Activated CD8-positive, alpha-beta memory T cell treated with anti-CD3 and anti-CD28 coated beads, Interleukin-2, amount 50 U/mL, for 4 hours (primary cell): ENCODE results near the gene TBC1D2B.

Experiments used
- DNase-seq: peaks from one replicate; pipeline ENCODE4 v3.0.0-alpha.2; 2020

TBC1D2B gene

GRCh38 chr15:78093242-78094020 lies 15.9 kb upstream of the TBC1D2B start:
- peak; percentile 5 for DNase-seq

- DNase-seq: peak; percentile 8
Observed at GRCh38 chr15:78092261-78093041, 14.9 kb upstream of the TBC1D2B start, which contains the start of gene SH2D7. Gene SH2D7 (plus strand): TSS chr15:78092561. CDS start chr15:78092585, 24 bp downstream.

DNA sequence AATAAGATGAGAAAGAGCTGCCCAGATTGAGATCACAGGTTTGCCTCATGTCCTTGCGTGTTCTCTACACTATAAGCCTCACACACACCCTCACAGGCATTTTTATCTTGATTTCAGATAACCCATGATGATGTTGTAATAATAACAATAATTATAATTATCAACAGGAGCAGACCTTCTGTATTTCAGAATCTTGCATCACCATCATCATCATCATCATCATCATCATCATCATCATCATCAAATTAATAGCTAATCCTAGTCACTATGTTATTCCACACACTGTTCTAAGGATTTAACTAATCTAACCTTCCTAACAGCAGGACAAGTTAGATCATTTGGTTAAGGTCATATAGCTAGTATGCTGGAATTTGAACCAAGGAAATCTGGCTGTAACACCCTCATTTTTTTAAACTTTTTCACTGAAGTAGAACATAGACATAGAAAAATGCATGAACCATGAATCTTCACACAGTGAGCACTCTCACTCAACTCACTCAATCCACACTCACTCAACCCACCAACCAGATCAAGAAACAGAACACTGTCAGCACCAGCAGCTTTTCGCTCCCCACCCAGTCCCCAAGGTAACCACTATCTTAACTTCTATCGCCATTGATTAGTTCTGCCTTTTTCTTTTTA lies 13.0 kb upstream of the TBC1D2B start:
- no peak for DNase-seq

DNA sequence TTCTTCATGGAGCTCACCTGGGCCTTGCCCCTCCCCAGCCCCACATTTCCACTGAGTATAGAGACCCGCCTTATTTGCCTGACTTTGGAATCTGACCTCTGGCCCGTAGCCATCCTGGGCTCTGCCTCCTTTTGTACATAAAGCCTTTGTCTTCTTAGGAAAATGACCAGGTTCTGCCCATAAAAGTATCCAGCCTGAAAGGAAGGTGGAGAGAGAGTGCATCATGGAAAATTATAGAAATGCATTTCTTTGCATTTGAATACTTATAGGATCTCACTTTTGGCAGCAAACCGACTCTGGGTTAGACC lies 11.2 kb upstream of the TBC1D2B start:
- DNase-seq: no peak

DNA sequence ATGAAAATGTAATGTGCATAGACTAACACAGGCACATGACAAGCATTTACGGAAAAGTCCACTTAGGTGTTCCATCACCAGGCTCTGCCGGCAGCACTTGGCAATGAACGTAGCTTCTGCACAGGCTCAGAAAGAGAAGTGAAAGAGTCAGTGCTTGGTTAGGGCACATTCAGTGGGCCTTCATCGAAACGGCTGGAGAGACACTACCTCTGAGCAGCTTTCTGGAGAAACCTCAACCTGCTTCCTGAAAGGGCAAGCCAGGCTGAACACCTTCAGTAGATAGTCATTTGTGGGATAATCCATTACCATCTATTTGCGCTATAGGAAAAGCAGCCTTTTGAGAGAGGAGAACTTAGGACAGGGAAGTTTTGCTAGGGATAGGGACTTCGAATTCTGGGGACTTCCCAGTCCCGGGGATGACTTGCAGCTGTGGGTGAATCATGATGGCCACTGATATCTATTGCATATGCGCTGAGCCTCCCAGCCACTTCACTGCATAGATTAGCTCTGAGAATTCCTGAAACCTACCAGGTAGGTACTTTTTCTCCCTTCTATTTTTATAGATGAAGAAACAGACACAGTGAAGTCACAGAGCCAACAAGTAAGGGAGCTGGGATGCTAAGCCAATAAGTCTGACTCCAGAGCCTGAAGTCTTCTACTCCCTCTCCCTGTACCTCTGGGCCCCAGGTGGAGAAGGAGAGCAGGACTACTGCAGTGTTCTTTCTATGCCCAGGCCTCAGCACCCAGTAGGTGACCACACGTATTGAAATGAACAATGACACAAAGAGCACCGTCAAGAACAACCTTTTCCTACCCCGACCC lies 10.7 kb upstream of the TBC1D2B start:
- no peak for DNase-seq

- no peak for DNase-seq
Observed at GRCh38 chr15:78085928-78086327, 8.4 kb upstream of the TBC1D2B start.

DNA sequence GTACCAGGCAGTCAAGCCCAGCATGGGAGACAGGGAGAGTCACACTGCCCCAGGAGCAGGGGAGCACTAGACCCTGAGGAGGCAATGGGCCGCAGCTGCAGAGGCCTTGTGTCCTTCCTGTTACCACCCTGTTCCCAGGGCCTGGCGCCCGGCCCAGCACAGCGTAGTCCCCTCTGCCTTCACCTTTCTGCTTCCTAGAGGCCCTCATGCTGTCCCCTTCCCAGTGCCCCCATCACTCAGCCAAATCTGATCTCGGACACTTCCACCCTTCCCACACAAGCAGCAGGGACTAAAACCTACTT lies 6.9 kb upstream of the TBC1D2B start:
- DNase-seq: no peak

- no peak for DNase-seq
Observed at GRCh38 chr15:78083687-78084448, 6.4 kb upstream of the TBC1D2B start.

DNA sequence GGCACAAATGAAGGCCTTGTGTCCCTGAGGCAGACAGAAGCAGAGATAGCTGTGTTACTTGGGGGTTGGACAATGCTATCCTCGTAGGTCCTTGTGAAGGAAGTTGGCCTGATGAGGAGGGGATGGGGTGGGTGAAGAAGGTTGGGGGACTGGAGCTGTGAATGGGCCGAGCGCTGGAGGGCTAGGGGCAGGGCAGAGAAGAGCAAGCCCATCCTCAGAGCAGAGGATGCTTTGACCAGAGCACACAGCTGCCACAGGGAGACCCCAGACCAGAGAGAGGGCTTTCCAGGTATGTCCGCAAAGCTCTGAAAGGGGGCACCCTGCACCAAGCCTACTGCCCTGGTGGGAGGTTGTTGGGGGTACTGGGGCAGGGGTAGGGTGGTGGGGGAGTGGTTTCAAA lies 5.7 kb upstream of the TBC1D2B start:
- no peak for DNase-seq

DNA sequence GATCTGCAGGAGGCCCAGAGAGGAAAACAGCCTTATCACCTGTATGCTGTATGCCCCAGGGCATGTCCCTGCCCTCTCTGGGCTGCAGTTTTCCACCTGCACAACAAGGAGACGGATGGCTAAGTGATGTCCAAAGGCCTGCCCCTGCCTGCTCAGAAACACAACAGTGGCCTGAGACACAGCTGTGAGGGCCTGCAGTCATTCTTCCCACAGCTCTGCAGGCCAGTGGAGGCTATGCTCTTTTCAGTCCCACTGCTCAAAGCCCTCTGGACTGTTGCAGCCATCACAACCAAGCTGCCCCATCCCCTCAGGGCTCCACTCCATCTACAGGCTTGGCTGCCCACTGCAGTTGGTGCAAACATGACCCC lies 5.2 kb upstream of the TBC1D2B start:
- DNase-seq: no peak

GRCh38 chr15:78082106-78082742 lies 4.7 kb upstream of the TBC1D2B start:
- no peak for DNase-seq

DNA sequence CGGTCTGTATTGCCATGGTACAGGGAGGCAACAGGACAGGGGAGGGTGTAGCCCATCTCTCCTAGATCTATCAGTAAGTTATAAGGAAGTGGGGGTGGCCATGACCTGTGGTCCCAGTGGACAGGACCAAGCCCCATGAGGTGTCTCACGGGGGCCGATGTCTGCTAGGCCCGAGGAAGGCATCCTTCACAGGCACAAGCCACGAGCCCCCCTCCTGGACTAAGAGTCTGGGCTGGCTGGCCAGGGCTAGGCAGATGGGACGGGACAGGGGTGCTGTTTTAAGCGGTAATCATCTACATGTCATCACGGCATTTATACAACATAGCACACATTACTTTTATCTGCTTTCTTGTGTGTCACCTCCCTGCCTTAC lies 2.6 kb upstream of the TBC1D2B start:
- no peak for DNase-seq

DNA sequence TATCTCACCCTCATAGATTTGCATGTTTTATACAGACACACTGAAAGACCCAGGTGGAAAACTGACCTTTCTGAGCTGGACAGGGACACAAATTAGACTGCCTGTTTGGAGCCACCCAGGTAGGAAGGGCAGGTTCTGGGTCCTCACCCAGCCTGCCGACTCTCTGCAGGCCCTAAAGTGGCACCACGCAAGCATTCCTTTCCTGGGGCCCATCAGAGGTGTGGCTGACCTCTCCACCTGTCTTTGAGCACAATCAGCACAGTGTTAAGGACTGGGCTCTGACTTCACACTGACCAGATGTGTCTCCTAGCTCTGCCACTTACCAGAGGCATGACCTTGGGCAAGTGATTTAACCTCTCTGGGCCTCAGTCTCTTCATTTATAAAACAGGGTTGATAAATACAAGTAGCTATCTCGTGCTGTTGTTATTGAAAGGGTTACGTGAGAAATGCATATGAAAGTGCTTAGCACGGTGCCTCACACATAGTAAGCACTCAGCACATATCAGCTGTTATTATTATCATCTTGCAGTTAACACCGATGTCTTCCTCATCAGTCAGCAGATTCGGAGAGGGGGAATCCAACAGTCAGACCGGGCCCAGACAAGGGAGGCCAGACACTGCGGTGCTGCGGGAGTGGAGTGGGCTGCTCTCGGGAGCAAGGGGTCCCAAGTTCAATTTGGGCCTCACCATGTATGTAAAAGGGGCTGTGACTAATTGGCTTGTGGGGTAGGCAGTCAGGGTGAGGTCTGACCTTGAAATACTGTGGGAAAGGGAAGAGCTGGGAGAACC lies 2.0 kb upstream of the TBC1D2B start:
- DNase-seq: no peak

DNA sequence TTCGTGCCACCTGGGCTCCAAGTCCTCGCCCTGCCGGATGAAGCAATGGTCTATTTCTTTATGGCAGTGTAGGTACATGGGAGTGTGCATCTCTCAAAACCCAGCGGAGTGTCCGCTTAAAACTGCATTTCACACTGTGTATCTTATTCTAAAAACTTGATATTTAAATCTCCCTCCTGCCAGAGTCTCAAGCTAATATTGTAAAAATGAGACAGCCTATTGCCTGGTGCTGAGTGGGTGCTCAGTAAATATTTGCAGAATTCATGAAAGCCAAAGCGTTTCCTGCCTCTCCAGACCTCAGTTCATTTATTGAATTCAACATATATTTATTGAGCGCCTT lies 330 bp upstream of the TBC1D2B start:
- DNase-seq: no peak

DNA sequence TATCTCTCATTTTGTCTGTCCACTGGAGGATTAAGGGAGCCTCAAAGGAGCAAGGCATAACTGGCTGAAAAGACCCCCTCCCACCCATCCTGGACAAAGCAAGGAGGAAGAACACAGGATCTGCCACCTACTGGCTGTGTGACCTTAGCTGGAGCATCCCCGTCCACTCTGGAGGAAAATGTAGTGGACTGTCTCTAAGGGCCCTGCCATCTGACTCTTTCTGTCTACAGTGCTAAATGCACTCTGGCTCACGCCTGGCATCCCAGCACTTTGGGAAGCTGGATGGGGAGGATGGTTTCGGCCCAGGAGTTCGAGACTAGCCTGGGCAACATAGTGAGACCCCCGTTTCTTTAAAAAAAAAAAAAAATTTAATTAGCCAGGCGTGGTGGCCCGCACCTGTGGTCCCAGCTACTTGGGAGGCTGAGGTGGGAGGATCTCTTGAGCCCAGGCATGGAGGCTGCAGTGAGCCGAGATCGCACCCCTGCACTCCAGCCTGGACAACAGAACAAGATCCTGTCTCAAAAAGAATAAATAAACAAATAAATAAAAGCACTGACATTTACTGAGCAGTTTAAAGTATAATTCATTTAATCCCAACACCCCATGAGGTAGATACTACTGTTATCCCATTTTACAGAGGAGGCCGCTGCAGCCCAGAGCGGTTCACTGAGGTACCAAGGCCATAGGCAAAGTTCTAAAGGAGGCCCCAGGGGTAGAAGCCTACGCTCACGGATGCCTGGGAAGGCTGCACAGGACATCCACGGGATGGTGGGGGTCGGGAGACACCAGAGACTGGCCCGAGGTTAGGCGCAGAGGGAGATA lies 1.1 kb downstream of the TBC1D2B start:
- DNase-seq: no peak

DNA sequence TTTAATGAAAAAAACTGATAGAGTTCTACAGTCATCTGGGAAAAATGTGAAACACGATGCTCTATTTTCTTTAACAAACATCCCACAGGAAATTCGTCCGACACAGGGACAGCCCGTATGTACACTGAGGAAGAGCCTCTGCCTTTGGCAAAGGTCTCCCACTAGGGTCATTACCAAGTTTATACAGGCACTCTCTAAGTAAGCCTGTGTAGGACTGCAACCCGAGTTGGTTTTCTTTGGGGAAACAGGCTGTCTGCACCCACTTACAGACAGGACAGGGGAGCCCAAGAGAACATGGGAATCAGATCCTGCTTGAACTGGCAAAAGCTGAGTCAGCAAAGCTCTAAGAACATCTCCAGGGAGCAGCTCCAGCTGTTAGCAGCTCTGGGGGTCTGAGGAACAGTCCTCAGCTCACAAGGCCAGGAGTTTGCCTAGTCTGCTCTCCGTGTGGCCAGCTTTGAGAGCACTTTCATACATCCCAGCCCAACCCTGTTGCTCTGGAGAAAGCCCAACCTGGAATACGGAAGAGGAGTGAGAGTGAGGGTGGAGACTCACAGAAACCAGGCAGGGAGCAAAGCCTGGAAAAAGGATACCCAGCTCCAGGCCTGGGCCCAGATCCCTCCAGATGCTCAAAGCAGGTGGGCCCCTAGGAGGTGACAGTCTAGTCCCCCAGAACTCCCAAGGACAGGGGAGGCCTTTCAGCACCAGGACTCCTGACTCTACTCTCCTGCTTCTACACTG lies 1.9 kb downstream of the TBC1D2B start:
- no peak for DNase-seq

DNA sequence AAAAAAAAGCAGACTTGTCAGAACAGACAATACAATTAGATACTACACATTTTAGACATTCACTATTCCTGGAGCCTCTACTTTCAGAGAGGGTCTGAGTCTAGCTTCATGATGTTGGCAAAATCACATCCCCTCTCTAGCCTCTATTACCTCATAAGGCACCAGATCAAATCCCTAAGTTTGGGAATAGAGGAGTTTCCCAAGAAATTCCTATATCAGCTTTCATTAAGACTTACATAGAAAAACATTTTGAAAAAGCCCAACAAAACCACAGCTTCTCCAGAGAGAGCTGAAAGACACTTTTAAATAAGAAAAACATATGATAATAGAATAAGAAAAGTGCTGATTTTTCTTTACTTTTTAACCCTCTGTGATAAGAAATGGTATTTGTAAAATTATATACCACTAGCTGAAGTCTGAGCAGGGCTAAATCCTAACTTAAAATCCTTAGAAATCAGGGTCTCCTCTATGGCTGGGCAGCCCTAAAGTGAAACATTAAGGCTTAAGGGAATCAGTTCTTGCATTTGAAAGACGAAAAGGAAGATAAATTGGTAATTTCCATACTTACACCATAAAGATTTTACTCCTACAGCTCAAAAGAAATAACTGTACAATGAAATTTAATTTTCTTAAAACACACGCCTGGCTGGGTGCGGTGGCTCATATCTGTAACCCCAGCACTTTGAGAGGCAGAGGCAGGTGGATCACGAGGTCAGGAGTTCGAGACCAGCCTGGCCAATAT lies 4.3 kb downstream of the TBC1D2B start:
- no peak for DNase-seq

DNA sequence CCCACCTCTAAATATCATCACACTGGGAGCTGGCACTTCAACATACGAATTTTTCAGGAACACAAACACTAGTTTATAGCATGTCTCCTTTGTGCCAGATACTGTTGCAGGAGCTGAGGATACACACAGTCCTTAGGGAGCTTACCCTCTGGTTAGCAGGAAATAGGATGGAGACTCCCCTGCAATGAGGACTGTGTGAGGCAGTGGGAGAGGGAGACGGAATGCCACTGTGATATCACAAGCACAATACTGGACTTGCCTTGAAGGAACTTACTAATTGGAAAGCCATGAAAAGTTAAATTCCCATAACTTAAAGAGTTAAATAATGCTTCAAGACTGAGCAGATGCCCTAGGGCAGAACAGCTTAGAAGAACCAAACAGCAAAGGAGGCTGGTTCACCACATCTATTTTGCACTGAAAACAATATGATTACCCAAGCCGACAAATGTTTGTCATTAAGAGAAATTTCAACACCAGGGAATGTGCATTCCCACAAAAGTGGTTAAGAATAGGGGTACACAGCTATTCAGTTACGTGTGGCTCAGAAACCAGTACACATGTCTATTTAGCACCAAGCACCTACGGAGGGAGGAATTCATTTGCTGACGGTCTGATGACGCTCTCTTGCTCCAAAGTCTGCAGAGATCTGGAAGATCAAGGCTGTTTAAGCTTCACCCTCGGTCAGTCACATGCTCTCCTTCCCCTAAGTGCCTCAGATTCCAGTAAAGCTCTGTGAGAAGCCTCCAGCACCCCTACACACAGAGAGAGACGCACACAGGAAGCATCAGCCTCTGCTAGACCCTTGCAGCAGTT lies 5.2 kb downstream of the TBC1D2B start:
- DNase-seq: no peak
